HCT116 (cell line): ENCODE data around the gene PDCL2. TPM values are rescaled to one million over a fixed set of nuclear protein-coding genes. Genes with fewer than 3 reads are reported as not detected.
A peak's percentile ranks its signal among the peaks of the same experiment; 100 is the strongest.

Source experiments
- ATAC-seq: fragments of 200-7000 bp; cut with Tn5 transposase; 2 replicates; pipeline ENCODE4 v1.9.1; 2020; ENCODE audit warnings: mild to moderate bottlenecking, moderate library complexity
- BruUV-seq: library from RNA; stranded (reverse); fragments of 400-500 nt; replicated peaks from 2 replicates; lab custom pipeline; 2021; lab: Mats Ljungman, UMichigan
- CTCF ChIA-PET: fragments of 300-600 bp; sonication (Branson Sonifier 250); formaldehyde crosslinking; loops from one replicate; lab custom pipeline; 2021; ENCODE audit warnings: antibody characterized with exemption; lab: Charles Lee
- POLR2A ChIA-PET: fragments of 300-600, 350-600 bp; sonication (Branson Sonifier 250); formaldehyde crosslinking; loops from one replicate; lab custom pipeline; 2021; ENCODE audit warnings: antibody characterized with exemption; lab: Charles Lee
- RAD21 ChIA-PET, 2 experiments: fragments of 300-600 bp; sonication (Branson Sonifier 250); formaldehyde crosslinking; loops; one replicate each; lab custom pipeline; 2023; ENCODE audit warnings: low total read pairs in 2 of 2; ENCODE audit not compliant: uncharacterized antibody in 2 of 2, unreplicated experiment in 2 of 2, low non-redundant PET in 1 of 2; lab: Charles Lee
- DNase-seq: peaks from one replicate; pipeline ENCODE4 v3.0.0-alpha.2; 2010; ENCODE audit warnings: low read depth, low spot score
- H2AFZ ChIP-seq: fragments of 200-600 bp; shearing (Covaris generic), sonication (generic); 2 replicates; pipeline ENCODE4 v1.6.1; 2017; ENCODE audit warnings: low read depth, mixed run types, mixed read lengths, antibody characterized with exemption, low read length; ENCODE audit not compliant: poor library complexity, severe bottlenecking
- H3K27ac ChIP-seq: 2 replicates; pipeline ENCODE4 v1.5.1; 2012; ENCODE audit warnings: low read depth, low read length
- H3K27me3 ChIP-seq: fragments of 200-600 bp; sonication (generic); 2 replicates; pipeline ENCODE4 v1.6.1; 2016; ENCODE audit warnings: mixed run types, low read length, mixed read lengths; ENCODE audit not compliant: insufficient read depth
- H3K36me3 ChIP-seq, 2 experiments: fragments of 200-500 bp in 1 of 2; fragments of 200-600 bp in 1 of 2; sonication (Bioruptor generic) in 1 of 2; sonication (generic) in 1 of 2; 2 replicates each; pipeline versions ENCODE4 v1.5.1 to v1.6.1; 2014 to 2016; ENCODE audit warnings: low read length in 2 of 2, inconsistent platforms in 1 of 2, mixed read lengths in 1 of 2, mixed run types in 1 of 2; ENCODE audit not compliant: insufficient read depth in 2 of 2, control insufficient read depth in 1 of 2
- H3K4me1 ChIP-seq, 2 experiments: fragments of 200-600 bp in 1 of 2; sonication (generic) in 1 of 2; 2 replicates each; pipeline versions ENCODE4 v1.5.1 to v1.6.1; 2012 to 2017; ENCODE audit warnings: low read length in 2 of 2, inconsistent platforms in 1 of 2, mild to moderate bottlenecking in 1 of 2, mixed read lengths in 1 of 2, mixed run types in 1 of 2, moderate library complexity in 1 of 2; ENCODE audit not compliant: insufficient read depth in 2 of 2, control insufficient read depth in 1 of 2
- H3K4me2 ChIP-seq: fragments of 200-600 bp; sonication (generic); 2 replicates; pipeline ENCODE4 v1.6.1; 2017; ENCODE audit warnings: mixed run types, low read length, mixed read lengths
- H3K4me3 ChIP-seq, 2 experiments: fragments of 200-600 bp in 1 of 2; sonication (generic) in 1 of 2; replicated peaks in 1 of 2; 2 replicates each; pipeline ENCODE4 v1.5.1; 2011 to 2016; ENCODE audit warnings: low read length in 2 of 2, control low read depth in 1 of 2, low read depth in 1 of 2, mild to moderate bottlenecking in 1 of 2, mixed read lengths in 1 of 2, mixed run types in 1 of 2
- H3K79me2 ChIP-seq: fragments of 200-600 bp; sonication (generic); 2 replicates; pipeline ENCODE4 v1.6.1; 2017; ENCODE audit warnings: mild to moderate bottlenecking, mixed run types, low read length, moderate library complexity, mixed read lengths; ENCODE audit not compliant: insufficient read depth
- H3K9ac ChIP-seq: fragments of 200-600 bp; sonication (generic); 2 replicates; pipeline ENCODE4 v1.6.1; 2016; ENCODE audit warnings: low read length, mixed read lengths
- H3K9me2 ChIP-seq: fragments of 200-600 bp; sonication (generic), shearing (Covaris generic); 2 replicates; pipeline ENCODE4 v1.6.1; 2017; ENCODE audit warnings: mixed run types, mild to moderate bottlenecking, moderate library complexity; ENCODE audit not compliant: insufficient read depth
- H3K9me3 ChIP-seq, 2 experiments: fragments of 200-500 bp in 1 of 2; fragments of 200-600 bp in 1 of 2; sonication (Bioruptor generic) in 1 of 2; sonication (generic) in 1 of 2; 2 replicates each; pipeline ENCODE4 v1.6.1; 2014 to 2017; ENCODE audit warnings: low read length in 2 of 2, mixed read lengths in 2 of 2, inconsistent platforms in 1 of 2, low read depth in 1 of 2, mild to moderate bottlenecking in 1 of 2, mixed run types in 1 of 2, moderate library complexity in 1 of 2; ENCODE audit not compliant: control insufficient read depth in 1 of 2, insufficient read depth in 1 of 2
- H4K20me1 ChIP-seq: fragments of 200-600 bp; sonication (generic), shearing (Covaris generic); 2 replicates; pipeline ENCODE4 v1.6.1; 2017; ENCODE audit warnings: mixed run types, mild to moderate bottlenecking, moderate library complexity; ENCODE audit not compliant: insufficient read depth
- CEBPB ChIP-seq: IDR thresholded peaks from 2 replicates; pipeline ENCODE4 v1.6.1; 2012; ENCODE audit warnings: low read depth
- EGR1 ChIP-seq: IDR thresholded peaks from 2 replicates; pipeline ENCODE4 v1.6.1; 2012; ENCODE audit warnings: low read depth
- ELF1 ChIP-seq: IDR thresholded peaks from 2 replicates; pipeline ENCODE4 v1.6.1; 2012; ENCODE audit warnings: low read depth, borderline replicate concordance
- EZH2 ChIP-seq: fragments of 200-600 bp; sonication (generic); IDR thresholded peaks from 2 replicates; pipeline ENCODE4 v1.6.1; 2017; ENCODE audit warnings: antibody characterized with exemption, mixed run types
- EZH2phosphoT487 ChIP-seq: fragments of 200-600 bp; IDR thresholded peaks from 2 replicates; pipeline ENCODE4 v1.6.1; 2018; ENCODE audit warnings: antibody characterized with exemption, borderline replicate concordance
- FOSL1 ChIP-seq: IDR thresholded peaks from 2 replicates; pipeline ENCODE4 v1.6.1; 2012; ENCODE audit warnings: low read depth
- JUND ChIP-seq: IDR thresholded peaks from 2 replicates; pipeline ENCODE4 v1.6.1; 2012
- POLR2A ChIP-seq: IDR thresholded peaks from 2 replicates; pipeline ENCODE4 v1.7.0; 2011; ENCODE audit warnings: borderline replicate concordance; ENCODE audit not compliant: insufficient read depth, insufficient read length; ENCODE audit errors: extremely low read depth
- REST ChIP-seq: IDR thresholded peaks from 2 replicates; pipeline ENCODE4 v1.6.1; 2012; ENCODE audit warnings: low read depth
- SP1 ChIP-seq: IDR thresholded peaks from 2 replicates; pipeline ENCODE4 v1.6.1; 2012; ENCODE audit warnings: low read depth
- SRF ChIP-seq: IDR thresholded peaks from 2 replicates; pipeline ENCODE4 v1.6.1; 2012; ENCODE audit warnings: low read depth
- TCF7L2 ChIP-seq: IDR thresholded peaks from 2 replicates; pipeline ENCODE4 v1.7.0; 2011; ENCODE audit warnings: borderline replicate concordance, inconsistent platforms; ENCODE audit not compliant: insufficient read depth, insufficient read length; ENCODE audit errors: extremely low read depth
- YY1 ChIP-seq: IDR thresholded peaks from 2 replicates; pipeline ENCODE4 v1.6.1; 2011; ENCODE audit warnings: low read length, low read depth, moderate library complexity, mild to moderate bottlenecking; ENCODE audit not compliant: insufficient replicate concordance; ENCODE audit errors: extremely low read depth
- ZFX ChIP-seq: fragments of 450-650 bp; IDR thresholded peaks from 2 replicates; pipeline ENCODE4 v1.6.1; 2017
- ZNF274 ChIP-seq: fragments of 200-500 bp; sonication (Bioruptor generic); IDR thresholded peaks from 2 replicates; pipeline ENCODE4 v1.6.1; 2014; ENCODE audit warnings: mild to moderate bottlenecking, low read depth, low read length, inconsistent platforms
- intact Hi-C: fragments of 100-400 bp; cut with micrococcal nuclease; formaldehyde crosslinking; loops from 2 replicates; pipeline ENCODE4 v1.10.0; 2022
- total RNA-seq: library from RNA; stranded (reverse); gene quantifications from one replicate; pipeline ENCODE4 v1.2.1, GENCODE V29; 2021; ENCODE audit not compliant: unreplicated experiment
- TF ChIP-seq, protein P1 (sequence below): IDR thresholded peaks from 2 replicates; pipeline ENCODE4 v1.6.1; 2012
- TF ChIP-seq, protein P2 (sequence below): IDR thresholded peaks from 2 replicates; pipeline ENCODE4 v1.6.1; 2011; ENCODE audit warnings: mild to moderate bottlenecking, low read length, moderate library complexity; ENCODE audit not compliant: insufficient replicate concordance; ENCODE audit errors: extremely low read depth

The PDCL2 gene
- total RNA-seq, 1 experiment from 2014 or later, result 0.47 TPM

- peak overlapping the region; percentile 75 for H2AFZ ChIP-seq
- H3K4me3 ChIP-seq, result no peak overlapping the region
- POLR2A ChIA-PET, result no interaction called here
- no peaks in the 10 kb centered on the region for H3K9me2 ChIP-seq
- DNase-seq, result no peak
- no peak overlapping the region for H3K27ac ChIP-seq
- H3K9me3 ChIP-seq, result no peaks in the 10 kb centered on the region
- CTCF ChIA-PET, result interaction anchor here (0.6 kb wide), 1 partner anchor 749 kb away, joined by 5 read pairs; no protein-coding TSS in a partner anchor
- no peak for TF ChIP-seq EGR1
- no peak for TF ChIP-seq CEBPB
- no peak for TF ChIP-seq EZH2phosphoT487
- no peak for TF ChIP-seq SRF
- TF ChIP-seq, protein P1, sequence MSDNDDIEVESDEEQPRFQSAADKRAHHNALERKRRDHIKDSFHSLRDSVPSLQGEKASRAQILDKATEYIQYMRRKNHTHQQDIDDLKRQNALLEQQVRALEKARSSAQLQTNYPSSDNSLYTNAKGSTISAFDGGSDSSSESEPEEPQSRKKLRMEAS, result no peak
- no peak for TF ChIP-seq TCF7L2
- TF ChIP-seq JUND, result no peak
- no peak for TF ChIP-seq FOSL1
- TF ChIP-seq, protein P2, sequence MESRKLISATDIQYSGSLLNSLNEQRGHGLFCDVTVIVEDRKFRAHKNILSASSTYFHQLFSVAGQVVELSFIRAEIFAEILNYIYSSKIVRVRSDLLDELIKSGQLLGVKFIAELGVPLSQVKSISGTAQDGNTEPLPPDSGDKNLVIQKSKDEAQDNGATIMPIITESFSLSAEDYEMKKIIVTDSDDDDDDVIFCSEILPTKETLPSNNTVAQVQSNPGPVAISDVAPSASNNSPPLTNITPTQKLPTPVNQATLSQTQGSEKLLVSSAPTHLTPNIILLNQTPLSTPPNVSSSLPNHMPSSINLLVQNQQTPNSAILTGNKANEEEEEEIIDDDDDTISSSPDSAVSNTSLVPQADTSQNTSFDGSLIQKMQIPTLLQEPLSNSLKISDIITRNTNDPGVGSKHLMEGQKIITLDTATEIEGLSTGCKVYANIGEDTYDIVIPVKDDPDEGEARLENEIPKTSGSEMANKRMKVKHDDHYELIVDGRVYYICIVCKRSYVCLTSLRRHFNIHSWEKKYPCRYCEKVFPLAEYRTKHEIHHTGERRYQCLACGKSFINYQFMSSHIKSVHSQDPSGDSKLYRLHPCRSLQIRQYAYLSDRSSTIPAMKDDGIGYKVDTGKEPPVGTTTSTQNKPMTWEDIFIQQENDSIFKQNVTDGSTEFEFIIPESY, result no peak
- TF ChIP-seq REST, result no peak
- no peak for TF ChIP-seq POLR2A
- TF ChIP-seq ELF1, result no peak
- TF ChIP-seq YY1, result no peak
- no peak for TF ChIP-seq ZNF274
- TF ChIP-seq EZH2, result no peak
- no peak for TF ChIP-seq SP1
- TF ChIP-seq ZFX, result no peak
- no peak for ATAC-seq
- RAD21 ChIA-PET, result interaction anchor here in 1 of 2 experiments (0.8 kb wide), 1 partner anchor 27 kb away, joined by 3 read pairs; no protein-coding TSS in a partner anchor
- no peaks in the 10 kb centered on the region for H3K36me3 ChIP-seq
- H4K20me1 ChIP-seq, result no peaks in the 10 kb centered on the region
- no peak overlapping the region for H3K4me2 ChIP-seq
- H3K9ac ChIP-seq, result no peak overlapping the region
- H3K27me3 ChIP-seq, result no peaks in the 10 kb centered on the region
- no TSS peak for BruUV-seq
- peaks cover 34% of the 10 kb centered on the region for H3K79me2 ChIP-seq
- peaks cover 22 to 34% of the 10 kb centered on the region in 2 experiments for H3K4me1 ChIP-seq
- intact Hi-C loops, result loop anchor here (5.0 to 10.0 kb wide), 3 partner anchors 93 to 293 kb away; partner anchors contain the start of genes CLOCK and SRD5A3
Observed at GRCh38 chr4:55637272-55637820, 45.3 kb upstream of the PDCL2 start.
